ENCODE data around the gene DNLZ.
A peak's percentile ranks its signal among the peaks of the same experiment; 100 is the strongest.

Gene DNLZ

GRCh38 chr9:136347472-136348256, 15.9 kb downstream of the DNLZ start:
- Histone ChIP-seq H3K36me3 (ENCODE audit: control insufficient read depth, insufficient read depth, low read length) (no peaks in the 10 kb centered on the region), H3K27ac (ENCODE audit: low read depth, low read length) (no peak overlapping the region), H3K27me3 (ENCODE audit: control insufficient read depth, insufficient read depth, low read length) (no peaks in the 10 kb centered on the region), H3K9me3 (ENCODE audit: control insufficient read depth, insufficient read depth, low read depth, low read length) (no peaks in the 10 kb centered on the region), H3K4me3 (ENCODE audit: low read depth, low read length) (no peak overlapping the region), H3K9ac (ENCODE audit: low read length) (no peak overlapping the region), H3K4me1 (ENCODE audit: control insufficient read depth, insufficient read depth, low read length) (peaks cover 23% of the 10 kb centered on the region)

- H3K4me1 ChIP-seq (ENCODE audit: control insufficient read depth, insufficient read depth, low read length): peaks cover 23% of the 10 kb centered on the region
- H3K9ac ChIP-seq (ENCODE audit: low read length): no peak overlapping the region
- no peaks in the 10 kb centered on the region for H3K36me3 ChIP-seq (ENCODE audit: control insufficient read depth, insufficient read depth, low read length)
Observed at GRCh38 chr9:136346927-136347465, 16.5 kb downstream of the DNLZ start.

GRCh38 chr9:136346157-136346481, 17.4 kb downstream of the DNLZ start:
- Histone ChIP-seq H3K4me3 (ENCODE audit: low read depth, low read length) (no peak overlapping the region), H3K27me3 (ENCODE audit: control insufficient read depth, insufficient read depth, low read length) (no peaks in the 10 kb centered on the region), H3K27ac (ENCODE audit: low read depth, low read length) (no peak overlapping the region), H3K36me3 (ENCODE audit: control insufficient read depth, insufficient read depth, low read length) (no peaks in the 10 kb centered on the region), H3K9ac (ENCODE audit: low read length) (no peak overlapping the region), H3K4me1 (ENCODE audit: control insufficient read depth, insufficient read depth, low read length) (peaks cover 23% of the 10 kb centered on the region), H3K9me3 (ENCODE audit: control insufficient read depth, insufficient read depth, low read depth, low read length) (no peaks in the 10 kb centered on the region)

More at GRCh38 chr9:136346927-136347465, 16.5 kb downstream of the DNLZ start:
- Histone ChIP-seq H3K4me3 (ENCODE audit: low read depth, low read length) (no peak overlapping the region), H3K27ac (ENCODE audit: low read depth, low read length) (no peak overlapping the region), H3K27me3 (ENCODE audit: control insufficient read depth, insufficient read depth, low read length) (no peaks in the 10 kb centered on the region), H3K9me3 (ENCODE audit: control insufficient read depth, insufficient read depth, low read depth, low read length) (no peaks in the 10 kb centered on the region)

GRCh38 chr9:136345281-136346156, 18.0 kb downstream of the DNLZ start:
- H3K9ac ChIP-seq (ENCODE audit: low read length): no peak overlapping the region
- H3K9me3 ChIP-seq (ENCODE audit: control insufficient read depth, insufficient read depth, low read depth, low read length): no peaks in the 10 kb centered on the region
- H3K36me3 ChIP-seq (ENCODE audit: control insufficient read depth, insufficient read depth, low read length): no peaks in the 10 kb centered on the region
- H3K27ac ChIP-seq (ENCODE audit: low read depth, low read length): peak overlapping the region; percentile 42; the same call in 1 of the 2 replicates
- H3K27me3 ChIP-seq (ENCODE audit: control insufficient read depth, insufficient read depth, low read length): no peaks in the 10 kb centered on the region
- peaks cover 23% of the 10 kb centered on the region for H3K4me1 ChIP-seq (ENCODE audit: control insufficient read depth, insufficient read depth, low read length)
- no peak overlapping the region for H3K4me3 ChIP-seq (ENCODE audit: low read depth, low read length)

- Histone ChIP-seq H3K27ac (ENCODE audit: low read depth, low read length) (0 out of 2 replicates have a peak overlapping the region, but pooled peaks have one; percentile 42), H3K4me1 (ENCODE audit: control insufficient read depth, insufficient read depth, low read length) (peaks cover 23% of the 10 kb centered on the region), H3K9me3 (ENCODE audit: control insufficient read depth, insufficient read depth, low read depth, low read length) (no peaks in the 10 kb centered on the region), H3K27me3 (ENCODE audit: control insufficient read depth, insufficient read depth, low read length) (no peaks in the 10 kb centered on the region), H3K4me3 (ENCODE audit: low read depth, low read length) (no peak overlapping the region), H3K9ac (ENCODE audit: low read length) (no peak overlapping the region), H3K36me3 (ENCODE audit: control insufficient read depth, insufficient read depth, low read length) (no peaks in the 10 kb centered on the region)
Observed at GRCh38 chr9:136344544-136345280, 18.8 kb downstream of the DNLZ start.

GRCh38 chr9:136343884-136344269, 19.7 kb downstream of the DNLZ start:
- Histone ChIP-seq H3K4me3 (ENCODE audit: low read depth, low read length) (no peak overlapping the region), H3K9me3 (ENCODE audit: control insufficient read depth, insufficient read depth, low read depth, low read length) (no peaks in the 10 kb centered on the region), H3K4me1 (ENCODE audit: control insufficient read depth, insufficient read depth, low read length) (peaks cover 23% of the 10 kb centered on the region), H3K9ac (ENCODE audit: low read length) (no peak overlapping the region), H3K27ac (ENCODE audit: low read depth, low read length) (no peak overlapping the region), H3K36me3 (ENCODE audit: control insufficient read depth, insufficient read depth, low read length) (no peaks in the 10 kb centered on the region), H3K27me3 (ENCODE audit: control insufficient read depth, insufficient read depth, low read length) (no peaks in the 10 kb centered on the region)

GRCh38 chr9:136343121-136343883, 20.2 kb downstream of the DNLZ start:
- Histone ChIP-seq H3K9me3 (ENCODE audit: control insufficient read depth, insufficient read depth, low read depth, low read length) (no peaks in the 10 kb centered on the region), H3K27ac (ENCODE audit: low read depth, low read length) (no peak overlapping the region), H3K4me3 (ENCODE audit: low read depth, low read length) (peak overlapping the region; percentile 51; the same call in 1 of the 2 replicates), H3K9ac (ENCODE audit: low read length) (peak overlapping the region; percentile 19), H3K36me3 (ENCODE audit: control insufficient read depth, insufficient read depth, low read length) (0 out of 2 replicates have a peak, but pooled peaks cover 2% of the 10 kb centered on the region), H3K4me1 (ENCODE audit: control insufficient read depth, insufficient read depth, low read length) (peaks cover 23% of the 10 kb centered on the region), H3K27me3 (ENCODE audit: control insufficient read depth, insufficient read depth, low read length) (no peaks in the 10 kb centered on the region)

- H3K9me3 ChIP-seq (ENCODE audit: control insufficient read depth, insufficient read depth, low read depth, low read length): no peaks in the 10 kb centered on the region
- H3K27me3 ChIP-seq (ENCODE audit: control insufficient read depth, insufficient read depth, low read length): no peaks in the 10 kb centered on the region
- no peak overlapping the region for H3K27ac ChIP-seq (ENCODE audit: low read depth, low read length)
- peaks cover 23% of the 10 kb centered on the region for H3K4me1 ChIP-seq (ENCODE audit: control insufficient read depth, insufficient read depth, low read length)
- H3K4me3 ChIP-seq (ENCODE audit: low read depth, low read length): peak overlapping the region; percentile 51
- H3K9ac ChIP-seq (ENCODE audit: low read length): peak overlapping the region; percentile 19
- 0 out of 2 replicates have a peak, but pooled peaks cover 5% of the 10 kb centered on the region for H3K36me3 ChIP-seq (ENCODE audit: control insufficient read depth, insufficient read depth, low read length)
Observed at GRCh38 chr9:136342181-136343120, 21.1 kb downstream of the DNLZ start.

- Histone ChIP-seq H3K4me3 (ENCODE audit: low read depth, low read length) (no peak overlapping the region), H3K9me3 (ENCODE audit: control insufficient read depth, insufficient read depth, low read depth, low read length) (no peaks in the 10 kb centered on the region), H3K27ac (ENCODE audit: low read depth, low read length) (no peak overlapping the region), H3K9ac (ENCODE audit: low read length) (no peak overlapping the region), H3K27me3 (ENCODE audit: control insufficient read depth, insufficient read depth, low read length) (no peaks in the 10 kb centered on the region), H3K36me3 (ENCODE audit: control insufficient read depth, insufficient read depth, low read length) (peaks cover 10% of the 10 kb centered on the region; the same call in 1 of the 2 replicates), H3K4me1 (ENCODE audit: control insufficient read depth, insufficient read depth, low read length) (peaks cover 23% of the 10 kb centered on the region)
Observed at GRCh38 chr9:136341769-136342168, 21.8 kb downstream of the DNLZ start.

Data from HUES6 (cell line).